SJSA1 (cell line): ENCODE data around the gene SIM2. TPM values are rescaled to one million over a fixed set of nuclear protein-coding genes. Genes with fewer than 3 reads are reported as not detected.

Source experiments
- DNase-seq, 2 experiments: peaks; one replicate each; pipeline ENCODE4 v3.0.0-alpha.2; 2015 to 2020; ENCODE audit warnings: low spot score in 2 of 2, low read depth in 1 of 2
- H3K27ac ChIP-seq: fragments of 250-450 bp; sonication (Bioruptor Pico); 2 replicates; pipeline ENCODE4 v1.5.1; 2020; ENCODE audit warnings: mild to moderate bottlenecking, moderate library complexity
- H3K27me3 ChIP-seq: fragments of 250-450 bp; sonication (Bioruptor Pico); replicated peaks from 2 replicates; pipeline ENCODE4 v1.5.1; 2020; ENCODE audit warnings: mild to moderate bottlenecking, moderate library complexity
- H3K36me3 ChIP-seq: fragments of 250-450 bp; sonication (Bioruptor Pico); 2 replicates; pipeline ENCODE4 v1.5.1; 2020; ENCODE audit warnings: mild to moderate bottlenecking
- H3K4me1 ChIP-seq: fragments of 250-450 bp; sonication (Bioruptor Pico); replicated peaks from 2 replicates; pipeline ENCODE4 v1.6.1; 2021; ENCODE audit warnings: mild to moderate bottlenecking
- H3K4me3 ChIP-seq: fragments of 250-450 bp; sonication (Bioruptor Pico); 2 replicates; pipeline ENCODE4 v1.5.1; 2020; ENCODE audit warnings: mild to moderate bottlenecking
- H3K9me3 ChIP-seq: fragments of 250-450 bp; sonication (Bioruptor Pico); replicated peaks from 2 replicates; pipeline ENCODE4 v1.5.1; 2020; ENCODE audit warnings: mild to moderate bottlenecking
- total RNA-seq: library from RNA; depleted of rRNA; stranded (reverse); fragments of >200 nt; shearing (Covaris generic); gene quantifications from 2 replicates; pipeline ENCODE4 v1.2.3, GENCODE V29; 2014

SIM2 gene
- total RNA-seq, 1 experiment from 2014 or later = 0.11 TPM

GRCh38 chr21:36700295-36700970 lies 1.5 kb downstream of the SIM2 start:
- DNase-seq = no peak
- Histone ChIP-seq H3K4me3 (no peak overlapping the region), H3K36me3 (no peaks in the 10 kb centered on the region; the same call in 1 of the 2 replicates), H3K4me1 (peaks cover 17% of the 10 kb centered on the region), H3K27me3 (peaks cover 52% of the 10 kb centered on the region), H3K9me3 (peaks cover 14% of the 10 kb centered on the region), H3K27ac (no peak overlapping the region)

GRCh38 chr21:36700971-36701755 lies 2.2 kb downstream of the SIM2 start:
- peaks cover 17% of the 10 kb centered on the region for H3K4me1 ChIP-seq
- H3K27me3 ChIP-seq = peaks cover 50% of the 10 kb centered on the region
- H3K4me3 ChIP-seq = no peak overlapping the region
- peaks cover 14% of the 10 kb centered on the region for H3K9me3 ChIP-seq
- no peaks in the 10 kb centered on the region; the same call in 1 of the 2 replicates for H3K36me3 ChIP-seq
- DNase-seq = no peak
- H3K27ac ChIP-seq = no peak overlapping the region

- peaks cover 45% of the 10 kb centered on the region for H3K27me3 ChIP-seq
- H3K27ac ChIP-seq = no peak overlapping the region
- H3K36me3 ChIP-seq = no peaks in the 10 kb centered on the region; the same call in 1 of the 2 replicates
- no peak for DNase-seq
- H3K9me3 ChIP-seq = peaks cover 14% of the 10 kb centered on the region
- no peak overlapping the region for H3K4me3 ChIP-seq
- H3K4me1 ChIP-seq = peaks cover 17% of the 10 kb centered on the region
Measured at GRCh38 chr21:36701756-36702621, 3.1 kb downstream of the SIM2 start.

GRCh38 chr21:36702622-36702968 lies 3.7 kb downstream of the SIM2 start:
- H3K27ac ChIP-seq = no peak overlapping the region
- no peak overlapping the region for H3K4me3 ChIP-seq
- DNase-seq = no peak
- H3K27me3 ChIP-seq = peaks cover 39% of the 10 kb centered on the region
- no peaks in the 10 kb centered on the region; the same call in 1 of the 2 replicates for H3K36me3 ChIP-seq
- H3K4me1 ChIP-seq = peaks cover 17% of the 10 kb centered on the region
- H3K9me3 ChIP-seq = peaks cover 8% of the 10 kb centered on the region; the same call in 1 of the 2 replicates

GRCh38 chr21:36703123-36703522 lies 4.2 kb downstream of the SIM2 start:
- Histone ChIP-seq H3K27me3 (peaks cover 36% of the 10 kb centered on the region), H3K4me1 (peaks cover 17% of the 10 kb centered on the region), H3K36me3 (no peaks in the 10 kb centered on the region; the same call in 1 of the 2 replicates), H3K27ac (no peak overlapping the region), H3K4me3 (no peak overlapping the region), H3K9me3 (peaks cover 10% of the 10 kb centered on the region; the same call in 1 of the 2 replicates)
- no peak for DNase-seq

- Histone ChIP-seq H3K9me3 (peaks cover 10% of the 10 kb centered on the region; the same call in 1 of the 2 replicates), H3K27me3 (peaks cover 36% of the 10 kb centered on the region), H3K36me3 (no peaks in the 10 kb centered on the region), H3K27ac (no peak overlapping the region), H3K4me3 (no peak overlapping the region), H3K4me1 (peaks cover 11% of the 10 kb centered on the region)
- no peak for DNase-seq
Measured at GRCh38 chr21:36703626-36704280, 4.8 kb downstream of the SIM2 start.

GRCh38 chr21:36704281-36704957 lies 5.5 kb downstream of the SIM2 start:
- peaks cover 10% of the 10 kb centered on the region; the same call in 1 of the 2 replicates for H3K9me3 ChIP-seq
- no peak overlapping the region for H3K4me3 ChIP-seq
- H3K36me3 ChIP-seq = no peaks in the 10 kb centered on the region
- peaks cover 7% of the 10 kb centered on the region for H3K4me1 ChIP-seq
- no peak for DNase-seq
- H3K27ac ChIP-seq = no peak overlapping the region
- H3K27me3 ChIP-seq = peaks cover 36% of the 10 kb centered on the region

GRCh38 chr21:36704958-36705678 lies 6.2 kb downstream of the SIM2 start:
- Histone ChIP-seq H3K4me1 (no peaks in the 10 kb centered on the region; the same call in 1 of the 2 replicates), H3K27ac (no peak overlapping the region), H3K27me3 (peaks cover 29% of the 10 kb centered on the region; the same call in 1 of the 2 replicates), H3K36me3 (no peaks in the 10 kb centered on the region), H3K9me3 (peaks cover 10% of the 10 kb centered on the region; the same call in 1 of the 2 replicates), H3K4me3 (no peak overlapping the region)
- no peak for DNase-seq

- H3K36me3 ChIP-seq = no peaks in the 10 kb centered on the region
- peaks cover 10% of the 10 kb centered on the region; the same call in 1 of the 2 replicates for H3K9me3 ChIP-seq
- no peak for DNase-seq
- H3K4me1 ChIP-seq = no peaks in the 10 kb centered on the region
- peaks cover 25% of the 10 kb centered on the region for H3K27me3 ChIP-seq
- no peak overlapping the region for H3K27ac ChIP-seq
- H3K4me3 ChIP-seq = no peak overlapping the region
Measured at GRCh38 chr21:36705679-36706481, 7.0 kb downstream of the SIM2 start.

GRCh38 chr21:36706482-36706852 lies 7.6 kb downstream of the SIM2 start:
- Histone ChIP-seq H3K4me3 (no peak overlapping the region), H3K27me3 (peaks cover 30% of the 10 kb centered on the region), H3K36me3 (no peaks in the 10 kb centered on the region), H3K27ac (no peak overlapping the region), H3K4me1 (no peaks in the 10 kb centered on the region), H3K9me3 (peaks cover 10% of the 10 kb centered on the region; the same call in 1 of the 2 replicates)
- DNase-seq = no peak

- Histone ChIP-seq H3K9me3 (peaks cover 10% of the 10 kb centered on the region; the same call in 1 of the 2 replicates), H3K4me1 (no peaks in the 10 kb centered on the region), H3K4me3 (no peak overlapping the region), H3K36me3 (no peaks in the 10 kb centered on the region), H3K27ac (no peak overlapping the region), H3K27me3 (peaks cover 32% of the 10 kb centered on the region)
- DNase-seq = no peak
Measured at GRCh38 chr21:36706951-36707762, 8.2 kb downstream of the SIM2 start.
